Head of caudate nucleus (tissue), 42 donors: Measurements from ENCODE around the gene BEND3.
"Not testable (repeated sequence)": the region's sequence is repeated elsewhere in the genome, so short reads cannot be mapped to it uniquely, and the experiment has no call there.

ENCODE experiments used
- DNase-seq, 42 donors: peaks; one replicate each; pipeline versions ENCODE4 v3.0.0 to v3.0.0-alpha.2; 2020 to 2021; ENCODE audit warnings: mixed read lengths in 7 of 42
- intact Hi-C: fragments of 100-400 bp; cut with DNase I; formaldehyde crosslinking; loops from one replicate; pipeline ENCODE4 v1.15.0; 2022

BEND3 gene

GRCh38 chr6:107101211-107101610 is 14.1 kb downstream of the BEND3 start:
- intact Hi-C loops, result no loop called here
- no peak for DNase-seq

GRCh38 chr6:107098436-107099307 is 16.6 kb downstream of the BEND3 start:
- DNase-seq, result no peak

GRCh38 chr6:107084459-107084858 is 30.9 kb downstream of the BEND3 start:
- DNase-seq, intact Hi-C loops: not testable (repeated sequence)

More at GRCh38 chr6:107098436-107099307, 16.6 kb downstream of the BEND3 start:
- intact Hi-C loops, result no loop called here

GRCh38 chr6:107083921-107084320 is 31.4 kb downstream of the BEND3 start:
- intact Hi-C loops, result no loop called here
- DNase-seq, result no peak

- intact Hi-C loops, result no loop called here
- no peak for DNase-seq
Measured at GRCh38 chr6:107083047-107083768, 32.1 kb downstream of the BEND3 start.

- intact Hi-C loops, result no loop called here
- no peak for DNase-seq
Measured at GRCh38 chr6:107082045-107082444, 33.3 kb downstream of the BEND3 start.

GRCh38 chr6:107080036-107080435 is 35.3 kb downstream of the BEND3 start:
- intact Hi-C loops, result no loop called here
- DNase-seq, result no peak

GRCh38 chr6:107079429-107079828 is 35.9 kb downstream of the BEND3 start:
- DNase-seq, result no peak
- intact Hi-C loops, result no loop called here

GRCh38 chr6:107077710-107078109 is 37.6 kb downstream of the BEND3 start:
- no peak for DNase-seq
- intact Hi-C loops, result no loop called here

- intact Hi-C loops, result no loop called here
- peak in 5 of 42 donors; percentile 2 to 44 (median 28) for DNase-seq
Measured at GRCh38 chr6:107075951-107076381, 39.3 kb downstream of the BEND3 start.

GRCh38 chr6:107070686-107071085 is 44.6 kb downstream of the BEND3 start:
- intact Hi-C loops, result no loop called here
- DNase-seq, result no peak

- DNase-seq, result no peak
- intact Hi-C loops, result no loop called here
Measured at GRCh38 chr6:107069631-107070548, 45.4 kb downstream of the BEND3 start.

- intact Hi-C loops, result no loop called here
- no peak for DNase-seq
Measured at GRCh38 chr6:107068691-107069630, 46.4 kb downstream of the BEND3 start.

GRCh38 chr6:107066697-107067659 is 48.3 kb downstream of the BEND3 start:
- DNase-seq, result no peak
- intact Hi-C loops, result no loop called here

- intact Hi-C loops, result no loop called here
- DNase-seq, result no peak
Measured at GRCh38 chr6:107064579-107065065, 50.7 kb downstream of the BEND3 start.

GRCh38 chr6:107062691-107063090 is 52.6 kb downstream of the BEND3 start:
- intact Hi-C loops, result no loop called here
- DNase-seq, result no peak
